GF-D8 (cell line): ENCODE data around the gene SPAAR.
"Not testable (repeated sequence)": the region's sequence is repeated elsewhere in the genome, so short reads cannot be mapped to it uniquely, and the experiment has no call there.

ENCODE experiments used
- DNase-seq: peaks from one replicate; lab custom pipeline; 2025; lab: John Stamatoyannopoulos, UW

SPAAR gene, protein sequence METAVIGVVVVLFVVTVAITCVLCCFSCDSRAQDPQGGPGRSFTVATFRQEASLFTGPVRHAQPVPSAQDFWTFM

GRCh38 chr9:35909274-35909673 lies at the start of gene SPAAR:
TSS of gene SPAAR (plus strand) at chr9:35909490. CDS start at chr9:35910464, 974 bp downstream.
- no peak for DNase-seq

DNA sequence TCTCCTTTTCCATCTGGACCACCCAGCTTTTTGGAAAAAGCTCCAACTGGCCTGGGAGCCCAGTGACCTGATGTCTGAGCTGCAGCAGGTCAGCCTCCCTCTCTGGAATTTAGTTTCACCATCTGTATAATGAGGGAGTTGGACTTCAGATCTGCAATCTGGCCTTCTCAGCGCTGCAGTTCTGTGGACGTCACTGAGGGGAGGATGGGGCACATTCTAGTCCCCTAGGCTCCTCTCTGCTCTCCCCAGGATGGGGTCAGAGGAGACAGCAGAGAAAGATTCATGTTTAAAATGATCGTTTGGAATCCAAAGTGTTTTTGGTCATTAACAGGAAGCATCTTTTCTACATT lies 49.3 kb upstream of the SPAAR start:
- DNase-seq, result no peak

- no peak for DNase-seq
These were observed 48.0 kb upstream of the SPAAR start for GRCh38 chr9:35861161-35861897.

DNA sequence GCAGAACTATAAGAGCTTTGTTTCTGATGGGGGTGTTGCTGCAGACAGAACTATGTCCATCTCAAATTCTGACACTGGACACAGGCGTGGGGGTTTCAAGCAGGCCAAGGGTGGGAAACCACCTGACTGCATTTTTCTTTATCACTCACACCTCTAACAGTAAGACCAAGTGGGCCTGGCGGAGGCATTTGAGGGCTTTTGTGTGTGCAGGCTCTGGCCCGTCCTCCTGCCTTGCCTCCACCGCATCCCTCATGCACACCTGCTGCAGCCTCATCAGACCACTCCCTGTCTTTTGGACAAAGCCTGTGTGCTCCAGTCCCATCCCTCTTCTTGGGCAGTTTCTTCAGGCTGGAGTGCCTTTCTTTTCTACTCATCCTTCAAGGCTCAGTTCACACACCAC lies 47.0 kb upstream of the SPAAR start:
- DNase-seq, result no peak

GRCh38 chr9:35863583-35863982 lies 45.7 kb upstream of the SPAAR start:
- DNase-seq, result no peak

- DNase-seq, result no peak
These were observed 44.5 kb upstream of the SPAAR start for GRCh38 chr9:35864695-35865255.

DNA sequence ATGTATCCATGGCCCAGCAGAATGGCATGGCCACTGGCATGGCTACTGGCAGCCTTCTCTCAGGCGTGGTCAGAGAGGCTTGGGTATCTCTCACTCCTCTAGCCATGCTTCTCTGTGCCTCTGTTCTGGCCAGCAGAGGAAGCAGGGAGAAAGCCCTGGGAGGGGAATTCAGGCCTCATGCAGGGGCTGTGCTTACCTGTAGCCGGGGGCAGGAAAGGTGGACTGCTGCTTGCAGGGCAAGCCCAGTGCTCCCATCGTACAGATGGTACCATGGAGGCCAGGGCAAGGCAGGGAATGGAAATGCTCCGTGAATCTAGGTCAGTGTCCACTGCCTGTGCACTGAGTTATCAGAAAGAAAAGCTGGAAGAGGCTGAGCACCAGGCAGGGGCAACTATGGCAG lies 41.8 kb upstream of the SPAAR start:
- DNase-seq, result no peak

GRCh38 chr9:35868933-35869332 lies 40.4 kb upstream of the SPAAR start:
- DNase-seq, result no peak

GRCh38 chr9:35869621-35870216 lies 39.6 kb upstream of the SPAAR start:
- DNase-seq, result no peak

GRCh38 chr9:35870351-35870923 lies 38.9 kb upstream of the SPAAR start, which contains the start of gene OR13J1:
TSS of gene OR13J1 (minus strand) at chr9:35870401. CDS start at chr9:35870401, 0 bp downstream.
- DNase-seq, result no peak

- DNase-seq, result no peak
These were observed 37.7 kb upstream of the SPAAR start for GRCh38 chr9:35871545-35871944.

- no peak for DNase-seq
These were observed 36.8 kb upstream of the SPAAR start for GRCh38 chr9:35872505-35872904.

DNA sequence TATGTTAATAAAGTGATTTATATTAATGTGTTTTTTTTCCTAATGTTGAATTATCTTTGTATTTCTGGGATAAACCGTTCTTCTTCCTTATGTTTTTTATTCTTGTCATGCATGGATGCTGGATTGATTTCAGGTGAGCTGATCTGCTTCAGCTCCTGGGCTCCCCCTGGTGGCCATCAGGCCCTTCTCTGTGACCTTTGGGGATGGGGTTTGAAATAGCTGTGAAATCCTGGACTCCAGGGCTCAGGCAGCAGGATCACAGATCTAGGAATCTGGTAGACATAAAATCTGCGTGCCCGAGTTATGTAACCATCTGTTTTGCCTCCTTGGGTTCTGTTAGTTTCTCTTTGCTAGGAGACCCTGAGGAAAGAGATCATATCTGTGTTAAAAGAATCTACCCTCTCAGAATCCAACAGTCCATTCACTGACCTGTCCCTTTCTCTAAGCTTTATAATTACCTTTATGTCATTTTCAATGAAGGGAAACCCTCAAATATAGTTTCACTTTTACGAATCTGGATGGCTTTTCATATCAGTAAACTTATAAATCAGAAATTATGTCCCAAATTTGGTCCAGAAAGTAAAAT lies 26.9 kb upstream of the SPAAR start:
- no peak for DNase-seq

DNA sequence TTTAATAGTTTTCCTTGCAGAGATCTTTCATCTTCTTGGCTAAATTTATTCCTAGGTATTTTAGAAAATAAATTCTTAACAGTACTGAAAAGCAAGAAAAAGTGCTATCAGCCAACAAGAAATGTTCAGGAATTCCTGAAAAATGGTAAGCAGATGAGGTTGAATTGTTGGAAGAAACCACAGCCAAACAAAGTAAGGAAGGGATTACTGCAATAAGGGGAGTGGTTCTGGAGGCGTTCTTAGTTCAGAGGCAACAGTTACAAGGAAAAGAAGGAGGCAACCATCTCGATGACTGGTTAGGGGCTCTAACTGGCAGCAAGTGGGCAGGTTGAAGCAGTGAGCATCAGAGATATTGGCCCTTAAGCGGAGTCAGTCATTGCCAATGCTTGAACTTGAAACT lies 26.3 kb upstream of the SPAAR start:
- DNase-seq, result no peak

DNA sequence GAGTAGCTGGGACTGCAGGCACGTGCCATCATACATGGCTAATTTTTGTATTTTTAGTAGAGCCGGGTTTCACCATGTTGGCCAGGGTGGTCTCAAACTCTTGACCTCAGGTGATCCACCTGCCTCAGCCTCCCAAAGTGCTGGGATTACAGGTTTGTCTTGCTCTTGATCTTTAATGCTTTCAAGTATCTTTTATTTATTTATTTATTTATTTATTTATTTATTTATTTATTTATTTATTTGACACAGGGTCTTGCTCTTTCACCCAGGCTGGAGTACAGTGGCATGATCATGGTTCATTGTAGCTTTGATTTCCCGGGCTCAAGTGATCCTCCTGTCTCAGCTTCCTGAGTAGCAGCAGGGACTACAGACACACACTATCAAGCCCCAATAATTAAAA lies 24.4 kb upstream of the SPAAR start:
- not testable (repeated sequence) for DNase-seq

DNA sequence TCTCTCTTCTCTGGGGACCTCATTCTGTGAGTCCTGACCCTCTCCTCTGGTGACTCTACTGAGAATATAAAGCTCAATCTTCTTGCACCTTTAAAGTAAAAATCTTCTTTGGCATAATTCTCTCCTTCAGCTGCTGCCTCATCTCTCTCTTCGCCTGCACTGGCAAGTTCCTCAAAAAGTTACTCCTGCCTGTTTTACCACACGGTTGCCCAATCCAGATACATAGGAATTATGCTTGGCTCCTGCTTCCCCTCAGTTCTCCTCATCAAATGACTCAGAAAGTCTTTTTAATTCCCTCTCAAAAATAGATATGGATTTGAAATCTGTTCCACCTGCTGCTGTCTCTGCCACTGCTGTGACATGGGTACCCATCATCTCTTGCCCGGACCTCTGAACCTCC lies 17.6 kb upstream of the SPAAR start:
- no peak for DNase-seq

DNA sequence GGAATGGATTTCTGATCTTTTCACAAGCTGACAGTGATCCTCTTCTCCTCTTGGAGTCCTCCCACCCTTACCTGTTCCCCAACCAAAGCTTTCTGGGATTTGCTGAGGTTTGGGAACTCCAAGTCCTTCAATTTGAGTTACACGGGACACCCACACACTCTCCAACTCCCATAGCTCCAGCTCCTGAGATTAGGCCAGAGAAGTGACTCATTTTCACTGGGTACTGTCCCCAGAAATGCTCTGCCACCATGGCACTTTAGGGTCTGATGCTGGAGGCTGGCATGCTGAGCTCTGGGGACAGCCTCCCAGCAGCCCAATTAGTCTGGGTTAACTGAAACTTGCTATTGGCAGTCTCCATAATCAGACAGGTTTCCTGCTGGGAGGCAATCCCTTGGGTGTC lies 17.2 kb upstream of the SPAAR start:
- DNase-seq, result no peak

- no peak for DNase-seq
These were observed 12.7 kb upstream of the SPAAR start for GRCh38 chr9:35896570-35896969.

DNA sequence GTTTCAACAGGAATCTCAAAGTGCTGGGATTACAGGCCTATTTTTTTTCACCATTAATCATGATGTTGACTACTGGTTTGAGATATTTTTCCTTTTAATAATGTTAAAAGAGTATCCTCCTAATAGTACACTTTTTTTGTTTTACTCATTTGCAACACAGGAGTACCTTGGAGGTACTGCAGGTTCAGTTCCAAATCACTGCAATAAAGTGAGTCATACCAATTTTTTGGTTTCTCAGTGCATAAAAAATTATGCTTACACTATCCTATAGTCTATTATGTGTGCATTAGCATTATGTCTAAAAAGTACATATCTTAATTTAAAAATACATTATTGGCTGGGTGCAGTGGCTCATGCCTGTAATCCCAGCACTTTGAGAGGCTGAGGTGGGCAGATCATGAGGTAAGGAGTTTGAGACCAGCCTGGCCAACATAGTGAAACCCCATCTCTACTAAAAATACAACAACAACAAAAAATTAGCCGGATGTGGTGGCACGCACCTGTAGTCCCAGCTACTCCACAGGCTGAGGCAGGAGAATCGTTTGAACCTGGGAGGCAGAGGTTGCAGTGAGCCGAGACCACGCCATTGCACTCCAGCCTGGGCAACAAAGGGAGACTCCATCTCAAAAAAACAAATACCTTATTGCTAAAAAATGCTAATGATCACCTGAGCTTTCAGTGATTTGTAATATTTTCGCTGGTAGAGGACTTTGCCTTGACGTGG lies 11.8 kb upstream of the SPAAR start:
- not testable (repeated sequence) for DNase-seq

- no peak for DNase-seq
These were observed 11.0 kb upstream of the SPAAR start for GRCh38 chr9:35898337-35898736.

DNA sequence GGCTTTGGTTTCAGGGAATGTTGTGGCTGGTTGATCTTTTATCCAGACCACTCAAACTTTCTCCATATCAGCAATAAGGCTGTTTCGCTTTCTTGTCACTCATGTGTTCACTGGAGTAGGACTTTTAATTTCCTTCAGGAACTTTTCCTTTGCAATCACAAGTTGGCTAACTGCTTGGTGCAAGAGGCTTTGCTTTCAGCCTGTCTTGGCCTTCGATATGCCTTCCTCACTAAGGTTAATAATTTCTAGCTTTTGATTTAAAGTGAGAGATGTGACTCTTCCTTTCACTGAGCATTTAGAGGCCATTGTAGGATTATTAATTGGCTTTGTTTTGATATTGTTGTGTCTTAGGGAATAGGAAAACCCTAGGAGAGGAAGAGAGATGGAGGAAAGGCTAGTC lies 10.3 kb upstream of the SPAAR start:
- no peak for DNase-seq

DNA sequence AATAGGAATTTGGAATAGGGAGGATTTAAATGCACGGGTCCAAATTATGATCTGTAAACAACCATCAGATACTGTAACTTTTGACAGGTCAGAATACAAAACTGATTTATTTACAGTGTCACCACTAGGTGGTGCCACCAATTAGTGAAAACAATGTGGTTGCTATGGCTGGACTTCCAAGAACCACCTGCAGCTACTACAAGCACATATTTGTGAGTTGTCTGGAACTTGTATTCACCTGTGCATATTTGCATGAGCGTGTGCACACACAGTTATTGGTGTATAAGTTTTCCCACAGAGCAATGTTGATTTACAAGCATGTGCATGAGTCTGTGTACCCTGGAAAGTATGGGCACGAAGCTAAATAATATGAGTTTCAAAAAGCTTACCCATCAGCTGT lies 6.2 kb upstream of the SPAAR start:
- DNase-seq, result no peak
